Liver (tissue), 9 donors: ENCODE results near the gene JMJD1C. TPM values are rescaled to one million over a fixed set of nuclear protein-coding genes. Genes with fewer than 3 reads are reported as not detected.

Experiments used
- DNase-seq: peaks from one replicate; pipeline ENCODE4 v3.0.0-alpha.2; 2017; ENCODE audit warnings: low spot score
- H3K27ac ChIP-seq, 2 donors: one replicate each; pipeline ENCODE4 v1.7.0; 2013; ENCODE audit warnings: inconsistent platforms in 2 of 2, low read length in 2 of 2, control low read depth in 1 of 2, low read depth in 1 of 2, mild to moderate bottlenecking in 1 of 2
- H3K27me3 ChIP-seq, 4 donors: one replicate each; pipeline versions ENCODE4 v1.6.1 to v1.7.0; 2013; ENCODE audit warnings: low read length in 3 of 4, inconsistent platforms in 1 of 4, mild to moderate bottlenecking in 1 of 4, moderate library complexity in 1 of 4; ENCODE audit not compliant: control insufficient read depth in 4 of 4, insufficient read depth in 4 of 4
- H3K36me3 ChIP-seq, 4 donors: one replicate each; pipeline versions ENCODE4 v1.6.1 to v1.7.0; 2013; ENCODE audit warnings: low read length in 3 of 4, mild to moderate bottlenecking in 3 of 4, low read depth in 1 of 4, moderate library complexity in 1 of 4; ENCODE audit not compliant: control insufficient read depth in 4 of 4, insufficient read depth in 3 of 4
- H3K4me1 ChIP-seq, 4 donors: one replicate each; pipeline versions ENCODE4 v1.6.1 to v1.7.0; 2013; ENCODE audit warnings: low read length in 3 of 4, mild to moderate bottlenecking in 3 of 4, moderate library complexity in 1 of 4; ENCODE audit not compliant: control insufficient read depth in 4 of 4, insufficient read depth in 4 of 4
- H3K4me3 ChIP-seq, 3 donors: one replicate each; pipeline versions ENCODE4 v1.6.1 to v1.7.0; 2013; ENCODE audit warnings: low read length in 3 of 3, control low read depth in 1 of 3, low read depth in 1 of 3, mild to moderate bottlenecking in 1 of 3
- H3K9ac ChIP-seq, 2 donors: one replicate each; pipeline ENCODE4 v1.7.0; 2013; ENCODE audit warnings: low read length in 2 of 2, mild to moderate bottlenecking in 2 of 2, moderate library complexity in 2 of 2, control low read depth in 1 of 2, low read depth in 1 of 2
- H3K9me3 ChIP-seq, 4 donors: one replicate each; pipeline versions ENCODE4 v1.6.1 to v1.7.0; 2013; ENCODE audit warnings: low read length in 3 of 4; ENCODE audit not compliant: control insufficient read depth in 4 of 4
- ATF3 ChIP-seq: IDR thresholded peaks from 2 replicates; pipeline ENCODE4 v1.6.1; 2016; ENCODE audit warnings: antibody characterized with exemption
- EGR1 ChIP-seq, 2 donors: IDR thresholded peaks; 2 replicates each; pipeline ENCODE4 v1.6.1; 2016 to 2018; ENCODE audit warnings: antibody characterized with exemption in 2 of 2, low read depth in 2 of 2
- FOXA1 ChIP-seq: IDR thresholded peaks from 2 replicates; pipeline ENCODE4 v1.6.1; 2016; ENCODE audit warnings: antibody characterized with exemption
- FOXA2 ChIP-seq: IDR thresholded peaks from 2 replicates; pipeline ENCODE4 v1.6.1; 2016; ENCODE audit warnings: antibody characterized with exemption
- GABPA ChIP-seq, 2 donors: IDR thresholded peaks in 1 of 2; conservative IDR thresholded peaks in 1 of 2; 2 replicates each; pipeline ENCODE4 v1.6.1; 2016; ENCODE audit warnings: antibody characterized with exemption in 2 of 2, mild to moderate bottlenecking in 1 of 2, moderate library complexity in 1 of 2
- HNF4A ChIP-seq, 2 donors: conservative IDR thresholded peaks; 2 replicates each; pipeline ENCODE4 v1.6.1; 2016; ENCODE audit warnings: antibody characterized with exemption in 2 of 2, mild to moderate bottlenecking in 2 of 2
- HNF4G ChIP-seq: IDR thresholded peaks from 2 replicates; pipeline ENCODE4 v1.6.1; 2016; ENCODE audit warnings: antibody characterized with exemption
- JUND ChIP-seq, 2 donors: IDR thresholded peaks; 2 replicates each; pipeline ENCODE4 v1.6.1; 2016; ENCODE audit warnings: antibody characterized with exemption in 2 of 2
- MAX ChIP-seq: IDR thresholded peaks from 2 replicates; pipeline ENCODE4 v1.6.1; 2016; ENCODE audit warnings: antibody characterized with exemption
- NR2F2 ChIP-seq: IDR thresholded peaks from 2 replicates; pipeline ENCODE4 v1.6.1; 2016; ENCODE audit warnings: antibody characterized with exemption
- RAD21 ChIP-seq, 2 donors: IDR thresholded peaks; 2 replicates each; pipeline ENCODE4 v1.6.1; 2016; ENCODE audit warnings: antibody characterized with exemption in 2 of 2, mild to moderate bottlenecking in 2 of 2
- RXRA ChIP-seq, 2 donors: IDR thresholded peaks; 2 replicates each; pipeline ENCODE4 v1.6.1; 2017 to 2018; ENCODE audit warnings: antibody characterized with exemption in 2 of 2, mild to moderate bottlenecking in 1 of 2
- TAF1 ChIP-seq: conservative IDR thresholded peaks from 2 replicates; pipeline ENCODE4 v1.6.1; 2016; ENCODE audit warnings: antibody characterized with exemption, mild to moderate bottlenecking
- YY1 ChIP-seq: IDR thresholded peaks from 2 replicates; pipeline ENCODE4 v1.6.1; 2016; ENCODE audit warnings: antibody characterized with exemption, mild to moderate bottlenecking
- ZBTB33 ChIP-seq: IDR thresholded peaks from 2 replicates; pipeline ENCODE4 v1.6.1; 2016; ENCODE audit warnings: antibody characterized with exemption
- WGBS: extraction: QIAGEN DNeasy Blood & Tissue Kit; methylation state at CpG from one replicate; pipeline ENCODE4 v1.1.7; 2013; 5-methylcytosine and 5-hydroxymethylcytosine counted together
- polyA plus RNA-seq, 2 donors: library from polyadenylated mRNA; stranded (reverse) in 1 of 2; unstranded in 1 of 2; fragments of 200-250 nt in 1 of 2; fragments of >200 nt in 1 of 2; fragmentation: Nextera tagmentation in 1 of 2; extraction: Ambion mirVana in 1 of 2; gene quantifications; one replicate each; pipeline versions ENCODE4 v1.2.1 to v1.2.3, GENCODE V29; 2013 to 2015
- total RNA-seq, 2 donors: library from RNA; depleted of rRNA; stranded (reverse); fragments of >200 nt; gene quantifications; one replicate each; pipeline ENCODE4 v1.2.3, GENCODE V29; 2014
- donor health status: healthy.
- donor health status: healthy.
- donor health status: healthy.
- donor health status: healthy.
- donor health status: healthy.

JMJD1C gene
- total and polyA plus RNA-seq, 4 donors, result 11.0 to 93.1 (median 56.0) TPM

- WGBS, result 0% methylated on average over 1 of the region's 1 CpG
- Histone ChIP-seq H3K36me3 (peaks cover 0 to 40% (median 17%) of the 10 kb centered on the region in 4 donors), H3K27me3 (no peaks in the 10 kb centered on the region), H3K9me3 (no peaks in the 10 kb centered on the region), H3K4me1 (peaks cover 2 to 15% (median 7%) of the 10 kb centered on the region in 4 donors), H3K9ac (no peak overlapping the region), H3K27ac (no peak overlapping the region), H3K4me3 (no peak overlapping the region)
- TF ChIP-seq TAF1, result no peak
- DNase-seq, result no peak
Measured at GRCh38 chr10:63201118-63201517, 264.7 kb downstream of the JMJD1C start.

- Histone ChIP-seq H3K4me3 (no peak overlapping the region), H3K27me3 (no peaks in the 10 kb centered on the region), H3K27ac (no peak overlapping the region), H3K9me3 (no peaks in the 10 kb centered on the region), H3K36me3 (peaks cover 0 to 33% (median 13%) of the 10 kb centered on the region in 4 donors), H3K4me1 (peaks cover 0 to 10% (median 3%) of the 10 kb centered on the region in 4 donors), H3K9ac (no peak overlapping the region)
- DNase-seq, result no peak
- TF ChIP-seq TAF1 (no peak), YY1 (no peak), RAD21 (IDR thresholded peaks at IDR 0.05) (no peak), ZBTB33 (no peak), EGR1 (IDR thresholded peaks at IDR 0.05; ENCODE audit: low read depth in 2 of 2) (no peak), HNF4A (conservative IDR thresholded peaks at IDR 0.05) (no peak), FOXA1 (no peak)
- WGBS, result 72% methylated on average over 6 of the region's 6 CpGs
Measured at GRCh38 chr10:63200431-63200830, 265.3 kb downstream of the JMJD1C start.

GRCh38 chr10:63199716-63200115 is 266.1 kb downstream of the JMJD1C start:
- no peak for TF ChIP-seq RXRA (IDR thresholded peaks at IDR 0.05)
- no peak for TF ChIP-seq JUND (IDR thresholded peaks at IDR 0.05)
- TF ChIP-seq FOXA2, result no peak
- no peak for TF ChIP-seq GABPA (IDR thresholded peaks at IDR 0.05 in 1 of 2, conservative IDR thresholded peaks at IDR 0.05 in 1 of 2)
- no peak for TF ChIP-seq HNF4G
- no peak for TF ChIP-seq TAF1
- no peak for TF ChIP-seq MAX
- no peak for TF ChIP-seq ATF3
- no peak for TF ChIP-seq NR2F2
- Histone ChIP-seq H3K4me3 (no peak overlapping the region), H3K4me1 (peaks cover 0 to 4% (median 1%) of the 10 kb centered on the region in 4 donors), H3K9me3 (no peaks in the 10 kb centered on the region), H3K27me3 (no peaks in the 10 kb centered on the region), H3K36me3 (peaks cover 1 to 34% (median 15%) of the 10 kb centered on the region in 4 donors), H3K9ac (no peak overlapping the region), H3K27ac (no peak overlapping the region)
- no peak for DNase-seq
- WGBS, result 98% methylated on average over 2 of the region's 2 CpGs
